Measurements from ENCODE around the gene ARTN.

DNA sequence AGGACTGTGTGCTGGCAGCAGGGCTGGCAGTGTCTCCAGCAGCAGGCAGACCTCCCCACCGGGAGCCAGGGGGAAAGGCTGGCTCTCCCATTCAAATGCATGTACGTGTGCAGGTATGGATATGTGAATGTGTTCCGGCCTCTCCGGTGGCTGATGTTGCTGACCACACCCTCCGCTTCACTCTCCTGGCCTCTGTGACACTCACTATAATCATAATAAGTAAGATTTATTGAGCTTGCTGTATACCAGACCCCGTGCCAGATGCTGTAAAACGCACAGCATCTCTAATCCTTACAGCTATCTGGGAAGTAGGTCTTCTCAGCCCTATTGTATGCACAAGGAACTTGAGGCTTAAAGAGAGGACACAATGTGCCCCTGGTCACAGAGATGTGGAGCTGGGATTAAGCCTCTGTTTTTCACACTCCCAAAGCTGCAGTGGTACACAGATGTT lies 20.5 kb upstream of the ARTN start:
- TF ChIP-seq POLR2A (IDR thresholded peaks at IDR 0.05) = no peak
- TF ChIP-seq, protein P1, sequence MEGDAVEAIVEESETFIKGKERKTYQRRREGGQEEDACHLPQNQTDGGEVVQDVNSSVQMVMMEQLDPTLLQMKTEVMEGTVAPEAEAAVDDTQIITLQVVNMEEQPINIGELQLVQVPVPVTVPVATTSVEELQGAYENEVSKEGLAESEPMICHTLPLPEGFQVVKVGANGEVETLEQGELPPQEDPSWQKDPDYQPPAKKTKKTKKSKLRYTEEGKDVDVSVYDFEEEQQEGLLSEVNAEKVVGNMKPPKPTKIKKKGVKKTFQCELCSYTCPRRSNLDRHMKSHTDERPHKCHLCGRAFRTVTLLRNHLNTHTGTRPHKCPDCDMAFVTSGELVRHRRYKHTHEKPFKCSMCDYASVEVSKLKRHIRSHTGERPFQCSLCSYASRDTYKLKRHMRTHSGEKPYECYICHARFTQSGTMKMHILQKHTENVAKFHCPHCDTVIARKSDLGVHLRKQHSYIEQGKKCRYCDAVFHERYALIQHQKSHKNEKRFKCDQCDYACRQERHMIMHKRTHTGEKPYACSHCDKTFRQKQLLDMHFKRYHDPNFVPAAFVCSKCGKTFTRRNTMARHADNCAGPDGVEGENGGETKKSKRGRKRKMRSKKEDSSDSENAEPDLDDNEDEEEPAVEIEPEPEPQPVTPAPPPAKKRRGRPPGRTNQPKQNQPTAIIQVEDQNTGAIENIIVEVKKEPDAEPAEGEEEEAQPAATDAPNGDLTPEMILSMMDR (IDR thresholded peaks at IDR 0.05) = no peak

All from heart left ventricle (tissue), 13 donors.